Astrocyte of the cerebellum (primary cell): ENCODE measurements around the gene TXNRD1.

Experiments used
- DNase-seq: peaks from one replicate; pipeline ENCODE4 v3.0.0-alpha.2; 2011; ENCODE audit warnings: low read depth
- H3K4me3 ChIP-seq: 2 replicates; pipeline ENCODE4 v1.5.1; 2011; ENCODE audit warnings: mild to moderate bottlenecking, low read depth, low read length, moderate library complexity
- in situ Hi-C: cut with HindIII; loops from 2 replicates; pipeline ENCODE4 v1.10.0; 2017; ENCODE audit warnings: low sequenced_read_pairs
- TF ChIP-seq, protein P1 (sequence below): IDR thresholded peaks from 2 replicates; pipeline ENCODE4 v1.5.1; 2012; ENCODE audit warnings: low read length, low read depth, moderate library complexity, mild to moderate bottlenecking; ENCODE audit errors: missing control alignments

TXNRD1 gene

GRCh38 chr12:104352106-104352713 lies 136.6 kb downstream of the TXNRD1 start:
- TF ChIP-seq, protein P1, sequence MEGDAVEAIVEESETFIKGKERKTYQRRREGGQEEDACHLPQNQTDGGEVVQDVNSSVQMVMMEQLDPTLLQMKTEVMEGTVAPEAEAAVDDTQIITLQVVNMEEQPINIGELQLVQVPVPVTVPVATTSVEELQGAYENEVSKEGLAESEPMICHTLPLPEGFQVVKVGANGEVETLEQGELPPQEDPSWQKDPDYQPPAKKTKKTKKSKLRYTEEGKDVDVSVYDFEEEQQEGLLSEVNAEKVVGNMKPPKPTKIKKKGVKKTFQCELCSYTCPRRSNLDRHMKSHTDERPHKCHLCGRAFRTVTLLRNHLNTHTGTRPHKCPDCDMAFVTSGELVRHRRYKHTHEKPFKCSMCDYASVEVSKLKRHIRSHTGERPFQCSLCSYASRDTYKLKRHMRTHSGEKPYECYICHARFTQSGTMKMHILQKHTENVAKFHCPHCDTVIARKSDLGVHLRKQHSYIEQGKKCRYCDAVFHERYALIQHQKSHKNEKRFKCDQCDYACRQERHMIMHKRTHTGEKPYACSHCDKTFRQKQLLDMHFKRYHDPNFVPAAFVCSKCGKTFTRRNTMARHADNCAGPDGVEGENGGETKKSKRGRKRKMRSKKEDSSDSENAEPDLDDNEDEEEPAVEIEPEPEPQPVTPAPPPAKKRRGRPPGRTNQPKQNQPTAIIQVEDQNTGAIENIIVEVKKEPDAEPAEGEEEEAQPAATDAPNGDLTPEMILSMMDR = no peak
- DNase-seq = no peak
- no peak overlapping the region for H3K4me3 ChIP-seq
- in situ Hi-C loops = no loop called here

DNA sequence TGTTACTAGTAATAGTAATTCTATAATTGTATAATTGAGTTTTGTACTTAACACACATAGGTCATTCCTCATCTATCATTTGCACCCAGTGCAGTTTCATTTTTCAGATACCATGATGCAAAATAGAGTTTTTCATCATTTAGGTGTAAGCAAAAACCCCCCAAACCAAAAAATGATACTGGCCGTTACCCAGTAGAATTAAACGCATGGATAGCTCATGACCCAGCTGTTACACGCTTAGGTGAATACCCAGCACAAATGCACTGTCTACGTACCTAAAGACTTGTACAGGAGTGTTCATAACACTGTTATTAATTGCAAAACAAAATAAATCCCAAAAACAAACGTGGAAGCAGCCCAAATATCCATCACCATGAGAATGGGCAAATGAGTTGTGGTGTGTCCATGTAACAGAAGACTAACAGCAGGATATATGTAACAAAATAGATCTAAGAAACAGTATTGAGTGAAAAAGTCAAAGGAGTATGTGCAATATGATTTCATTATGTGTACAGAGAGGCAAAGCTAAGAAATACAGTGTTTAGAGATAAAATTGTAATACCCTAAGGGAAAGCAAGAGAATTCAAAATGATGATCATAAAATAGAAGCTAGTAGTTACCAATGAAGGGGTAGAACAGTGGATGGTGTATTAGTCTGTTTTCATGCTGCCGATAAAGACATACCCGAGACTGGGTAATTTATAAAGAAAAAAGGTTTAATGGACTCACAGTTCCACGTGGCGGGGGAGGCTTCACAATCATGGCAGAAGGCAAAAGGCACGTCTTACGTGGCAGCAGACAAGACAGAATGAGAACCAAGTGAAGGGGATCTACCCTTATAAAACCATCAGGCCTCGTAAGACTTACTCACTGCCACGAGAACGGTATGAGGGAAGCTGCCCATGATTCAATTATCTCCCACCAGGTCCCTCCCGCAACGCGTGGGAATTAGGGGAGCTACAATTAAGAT lies 137.7 kb downstream of the TXNRD1 start:
- in situ Hi-C loops = no loop called here
- H3K4me3 ChIP-seq = no peak overlapping the region
- no peak for DNase-seq
- TF ChIP-seq, protein P1 = no peak

- no peak overlapping the region for H3K4me3 ChIP-seq
- in situ Hi-C loops = no loop called here
- DNase-seq = no peak
- TF ChIP-seq, protein P1 = no peak
Observed at GRCh38 chr12:104354167-104354867, 138.7 kb downstream of the TXNRD1 start.

GRCh38 chr12:104354868-104355570 lies 139.4 kb downstream of the TXNRD1 start:
- DNase-seq = no peak
- TF ChIP-seq, protein P1 = no peak
- in situ Hi-C loops = no loop called here
- H3K4me3 ChIP-seq = no peak overlapping the region

GRCh38 chr12:104355630-104356029 lies 140.1 kb downstream of the TXNRD1 start:
- TF ChIP-seq, protein P1 = no peak
- DNase-seq = no peak
- in situ Hi-C loops = no loop called here

More at GRCh38 chr12:104355630-104356029, 140.1 kb downstream of the TXNRD1 start:
- no peak overlapping the region for H3K4me3 ChIP-seq
